MM.1S (cell line): ENCODE measurements around the gene NEDD4L.

Source experiments
- DNase-seq: peaks from one replicate; pipeline ENCODE4 v3.0.0-alpha.2; 2015
- H2AFZ ChIP-seq: fragments of 300-600 bp; sonication (generic); 2 replicates; pipeline ENCODE4 v1.6.0; 2016; ENCODE audit warnings: antibody characterized with exemption, low read length
- H3F3A ChIP-seq: fragments of 300-600 bp; sonication (generic); 2 replicates; pipeline ENCODE4 v1.6.1; 2016; ENCODE audit warnings: mild to moderate bottlenecking, antibody characterized with exemption, low read length, moderate library complexity, mixed read lengths; ENCODE audit not compliant: insufficient read depth
- H3K27ac ChIP-seq: fragments of 300-600 bp; sonication (generic); 2 replicates; pipeline ENCODE4 v1.5.1; 2016; ENCODE audit warnings: mild to moderate bottlenecking, low read length
- H3K27me3 ChIP-seq: fragments of 300-600 bp; sonication (generic); replicated peaks from 2 replicates; pipeline ENCODE4 v1.6.0; 2016; ENCODE audit warnings: low read length; ENCODE audit not compliant: insufficient read depth
- H3K36me3 ChIP-seq: fragments of 300-600 bp; sonication (generic); replicated peaks from 2 replicates; pipeline ENCODE4 v1.6.1; 2016; ENCODE audit warnings: mild to moderate bottlenecking, low read length, mixed read lengths; ENCODE audit not compliant: insufficient read depth
- H3K4me1 ChIP-seq: fragments of 300-600 bp; sonication (generic); 2 replicates; pipeline ENCODE4 v1.6.1; 2016; ENCODE audit warnings: low read length, mixed read lengths
- H3K4me2 ChIP-seq: fragments of 300-600 bp; sonication (generic); 2 replicates; pipeline ENCODE4 v1.6.0; 2016; ENCODE audit warnings: low read depth, low read length
- H3K4me3 ChIP-seq: fragments of 300-600 bp; sonication (generic); 2 replicates; pipeline ENCODE4 v1.5.1; 2016; ENCODE audit warnings: low read length, mixed read lengths
- H3K79me2 ChIP-seq: fragments of 300-600 bp; sonication (generic); 2 replicates; pipeline ENCODE4 v1.6.1; 2016; ENCODE audit warnings: mixed run types, low read length, mixed read lengths
- H3K9ac ChIP-seq: fragments of 300-600 bp; sonication (generic); 2 replicates; pipeline ENCODE4 v1.6.1; 2016; ENCODE audit warnings: low read length, mixed read lengths
- H3K9me2 ChIP-seq: fragments of 300-600 bp; sonication (generic); replicated peaks from 2 replicates; pipeline ENCODE4 v1.6.1; 2016; ENCODE audit warnings: mild to moderate bottlenecking, low read length, mixed read lengths; ENCODE audit not compliant: insufficient read depth
- H3K9me3 ChIP-seq: fragments of 300-600 bp; sonication (generic); replicated peaks from 2 replicates; pipeline ENCODE4 v1.6.1; 2016; ENCODE audit warnings: mild to moderate bottlenecking, low read length, mixed read lengths; ENCODE audit not compliant: insufficient read depth
- H4K20me1 ChIP-seq: fragments of 300-600 bp; sonication (generic); 2 replicates; pipeline ENCODE4 v1.6.1; 2016; ENCODE audit warnings: mild to moderate bottlenecking, low read length, moderate library complexity, mixed read lengths; ENCODE audit not compliant: insufficient read depth
- EZH2 ChIP-seq: fragments of 300-600 bp; sonication (generic); optimal IDR thresholded peaks from 2 replicates; pipeline ENCODE3; 2017; ENCODE audit warnings: low read depth, mild to moderate bottlenecking, antibody characterized with exemption, low read length, mixed read lengths
- EZH2phosphoT487 ChIP-seq: fragments of 300-600 bp; sonication (generic); IDR thresholded peaks from 2 replicates; pipeline ENCODE4 v1.6.1; 2018; ENCODE audit warnings: antibody characterized with exemption, low read length
- TF ChIP-seq, protein P1 (sequence below): fragments of 300-600 bp; sonication (generic); IDR thresholded peaks from 2 replicates; pipeline ENCODE4 v1.5.1; 2016; ENCODE audit warnings: antibody characterized with exemption, low read length, mixed read lengths

Gene NEDD4L

DNA sequence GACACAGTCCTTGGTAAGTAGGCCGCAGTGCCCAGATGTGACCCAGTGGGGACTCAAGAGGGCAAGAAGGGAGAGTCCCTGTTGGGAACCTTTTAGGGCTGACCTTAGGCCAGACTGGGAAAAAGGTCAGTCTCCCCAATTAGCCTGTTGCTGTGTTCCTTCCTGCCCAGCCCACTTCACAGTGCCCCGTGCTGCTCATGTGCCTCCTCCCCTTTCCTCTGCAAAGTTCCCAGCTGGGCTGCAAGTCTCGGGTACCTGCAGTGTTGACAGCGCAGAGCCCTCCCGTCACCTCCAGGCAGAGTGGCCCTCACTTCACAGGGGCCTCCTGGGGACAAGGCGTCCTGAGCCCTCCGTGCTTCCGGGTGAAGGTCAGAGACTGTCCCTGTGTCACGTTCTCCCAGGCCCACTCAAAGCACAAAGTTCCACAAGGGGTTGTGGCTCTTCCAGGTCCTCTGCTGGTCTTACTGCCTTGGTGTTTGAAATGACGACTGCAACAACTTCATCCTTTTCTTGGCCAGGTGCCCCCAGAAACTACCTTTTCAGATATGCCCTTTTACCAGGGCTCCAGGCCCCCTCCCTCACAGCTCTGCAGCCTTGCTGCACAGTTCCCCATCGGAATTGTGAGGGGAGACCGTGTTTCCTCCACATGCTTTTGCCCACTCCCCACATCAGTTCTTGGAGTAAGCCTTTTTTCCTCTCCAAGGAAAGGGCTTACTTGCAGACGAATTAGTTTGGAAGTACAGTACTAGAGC, 359.1 kb downstream of the NEDD4L start:
- Histone ChIP-seq H3K4me2 (no peak overlapping the region), H3K9me2 (no peaks in the 10 kb centered on the region), H3K27me3 (no peaks in the 10 kb centered on the region), H3K4me3 (no peak overlapping the region), H3K27ac (no peak overlapping the region), H4K20me1 (no peaks in the 10 kb centered on the region), H2AFZ (no peak overlapping the region), H3K9ac (no peak overlapping the region), H3K79me2 (no peaks in the 10 kb centered on the region), H3K9me3 (no peaks in the 10 kb centered on the region), H3K36me3 (no peaks in the 10 kb centered on the region), H3F3A (no peaks in the 10 kb centered on the region), H3K4me1 (no peaks in the 10 kb centered on the region)
- DNase-seq: no peak
- TF ChIP-seq EZH2 (no peak), EZH2phosphoT487 (no peak)
- TF ChIP-seq, protein P1, sequence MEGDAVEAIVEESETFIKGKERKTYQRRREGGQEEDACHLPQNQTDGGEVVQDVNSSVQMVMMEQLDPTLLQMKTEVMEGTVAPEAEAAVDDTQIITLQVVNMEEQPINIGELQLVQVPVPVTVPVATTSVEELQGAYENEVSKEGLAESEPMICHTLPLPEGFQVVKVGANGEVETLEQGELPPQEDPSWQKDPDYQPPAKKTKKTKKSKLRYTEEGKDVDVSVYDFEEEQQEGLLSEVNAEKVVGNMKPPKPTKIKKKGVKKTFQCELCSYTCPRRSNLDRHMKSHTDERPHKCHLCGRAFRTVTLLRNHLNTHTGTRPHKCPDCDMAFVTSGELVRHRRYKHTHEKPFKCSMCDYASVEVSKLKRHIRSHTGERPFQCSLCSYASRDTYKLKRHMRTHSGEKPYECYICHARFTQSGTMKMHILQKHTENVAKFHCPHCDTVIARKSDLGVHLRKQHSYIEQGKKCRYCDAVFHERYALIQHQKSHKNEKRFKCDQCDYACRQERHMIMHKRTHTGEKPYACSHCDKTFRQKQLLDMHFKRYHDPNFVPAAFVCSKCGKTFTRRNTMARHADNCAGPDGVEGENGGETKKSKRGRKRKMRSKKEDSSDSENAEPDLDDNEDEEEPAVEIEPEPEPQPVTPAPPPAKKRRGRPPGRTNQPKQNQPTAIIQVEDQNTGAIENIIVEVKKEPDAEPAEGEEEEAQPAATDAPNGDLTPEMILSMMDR: no peak

DNA sequence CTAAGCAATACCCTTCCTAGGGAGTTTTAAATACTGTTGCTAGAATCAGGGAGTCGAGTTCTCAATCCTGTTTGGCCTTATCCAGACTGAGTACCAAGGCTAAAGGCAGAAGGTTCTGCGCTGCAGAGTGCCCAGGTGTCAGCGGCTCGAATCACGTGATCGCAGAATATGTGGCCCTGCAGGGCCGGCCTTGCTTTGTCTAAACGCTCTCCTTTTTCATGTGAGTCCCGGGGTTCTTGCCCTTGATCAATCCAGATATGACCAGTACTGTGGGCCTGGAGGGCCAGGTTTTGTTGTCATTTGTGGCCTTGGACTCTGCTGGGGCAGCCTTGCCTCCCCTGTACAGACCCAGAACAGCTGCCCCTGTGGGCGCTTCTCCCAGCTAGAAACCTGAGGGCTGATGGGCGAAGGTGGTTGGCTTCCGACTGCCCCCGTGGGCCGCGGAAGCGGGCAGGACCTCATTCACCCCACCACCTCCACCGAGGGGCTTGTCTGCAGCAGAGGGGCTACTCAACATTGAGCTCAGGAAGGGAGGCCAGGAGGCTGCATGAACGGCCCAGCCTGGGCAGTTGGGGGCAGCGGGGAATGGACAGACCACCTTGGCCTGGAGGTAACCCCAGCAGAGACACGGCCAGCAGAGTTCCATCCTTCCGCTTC, 359.9 kb downstream of the NEDD4L start:
- H3K4me1 ChIP-seq: no peaks in the 10 kb centered on the region
- H3K79me2 ChIP-seq: no peaks in the 10 kb centered on the region
- H3K27me3 ChIP-seq: no peaks in the 10 kb centered on the region
- no peak overlapping the region for H3K4me3 ChIP-seq
- no peaks in the 10 kb centered on the region for H3K9me3 ChIP-seq
- H4K20me1 ChIP-seq: no peaks in the 10 kb centered on the region
- H3K36me3 ChIP-seq: no peaks in the 10 kb centered on the region
- H3F3A ChIP-seq: no peaks in the 10 kb centered on the region
- DNase-seq: no peak
- no peak overlapping the region for H2AFZ ChIP-seq
- TF ChIP-seq, protein P1: no peak
- TF ChIP-seq EZH2 (no peak), EZH2phosphoT487 (no peak)
- no peak overlapping the region for H3K4me2 ChIP-seq
- no peak overlapping the region for H3K27ac ChIP-seq
- H3K9ac ChIP-seq: no peak overlapping the region
- H3K9me2 ChIP-seq: no peaks in the 10 kb centered on the region

DNA sequence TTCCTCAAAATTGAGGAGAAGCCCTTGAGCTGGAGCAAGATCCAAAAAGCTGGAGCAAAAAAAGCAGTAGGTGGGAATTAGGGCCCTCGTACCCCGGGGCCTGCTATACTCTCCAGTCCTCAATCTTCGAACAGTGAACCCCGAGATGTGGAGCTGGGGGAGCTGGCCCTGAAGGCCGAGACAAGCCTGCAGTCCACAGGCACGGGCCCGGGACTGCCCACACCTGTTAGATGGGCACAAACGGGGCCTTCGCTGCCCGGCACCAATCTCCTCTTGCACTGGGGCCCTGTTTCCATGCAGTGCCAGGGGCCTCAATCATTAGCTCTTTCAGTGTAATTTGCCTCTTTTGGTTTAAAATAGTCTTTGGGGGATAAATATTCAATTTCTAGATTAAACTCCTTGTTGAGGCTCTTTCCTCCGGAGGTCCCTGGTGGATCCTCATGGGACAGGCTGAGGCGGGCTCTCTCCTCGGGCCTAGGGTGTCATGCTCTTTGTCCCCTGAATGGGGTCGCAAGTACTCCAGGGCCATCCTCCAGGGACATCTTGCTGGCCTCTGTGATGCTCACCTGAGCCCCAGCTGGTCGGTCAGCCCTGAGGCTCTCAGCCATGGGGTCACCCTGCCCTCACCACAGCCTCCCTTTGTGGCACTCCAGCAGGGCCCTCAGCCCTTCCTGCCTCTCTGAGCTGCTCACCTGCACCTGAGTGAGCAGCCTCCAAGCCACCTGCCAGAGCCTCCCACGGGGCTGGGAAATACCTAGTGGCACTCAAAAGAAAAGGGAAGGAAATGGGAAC, 361.3 kb downstream of the NEDD4L start:
- Histone ChIP-seq H3F3A (no peaks in the 10 kb centered on the region), H3K79me2 (no peaks in the 10 kb centered on the region), H2AFZ (no peak overlapping the region), H3K27me3 (no peaks in the 10 kb centered on the region), H3K36me3 (no peaks in the 10 kb centered on the region), H3K27ac (no peak overlapping the region), H3K4me3 (no peak overlapping the region), H3K9me3 (no peaks in the 10 kb centered on the region), H3K9ac (no peak overlapping the region), H4K20me1 (no peaks in the 10 kb centered on the region), H3K4me2 (no peak overlapping the region), H3K4me1 (no peaks in the 10 kb centered on the region), H3K9me2 (no peaks in the 10 kb centered on the region)
- TF ChIP-seq, protein P1: no peak
- TF ChIP-seq EZH2phosphoT487: no peak
- TF ChIP-seq EZH2: no peak
- no peak for DNase-seq
